Thyroid gland (tissue), 4 donors: ENCODE data around the gene SH3BGRL3. TPM values are rescaled to one million over a fixed set of nuclear protein-coding genes. Genes with fewer than 3 reads are reported as not detected.

Experiments used
- DNase-seq, 2 donors: peaks; one replicate each; pipeline ENCODE4 v3.0.0-alpha.2; 2019
- H3K27ac ChIP-seq, 3 donors: fragments of 200-600 bp; sonication (generic); 1 replicate in 2 of 3; 2 replicates in 1 of 3; pipeline ENCODE4 v1.5.1; 2016 to 2019; ENCODE audit warnings: mild to moderate bottlenecking in 1 of 3, moderate library complexity in 1 of 3
- H3K27me3 ChIP-seq: fragments of 200-600 bp; sonication (generic); one replicate; pipeline ENCODE4 v1.5.1; 2019
- H3K36me3 ChIP-seq, 2 donors: fragments of 200-600 bp; sonication (generic); one replicate each; pipeline ENCODE4 v1.5.1; 2016 to 2019
- H3K4me1 ChIP-seq, 2 donors: fragments of 200-600 bp; sonication (generic); one replicate each; pipeline ENCODE4 v1.5.1; 2017 to 2019
- H3K4me3 ChIP-seq, 3 donors: fragments of 200-600 bp; sonication (generic); replicated peaks in 1 of 3; 1 replicate in 2 of 3; 2 replicates in 1 of 3; pipeline ENCODE4 v1.5.1; 2016; ENCODE audit warnings: mild to moderate bottlenecking in 1 of 3
- H3K9me3 ChIP-seq: fragments of 200-600 bp; sonication (generic); one replicate; pipeline ENCODE4 v1.5.1; 2017
- POLR2A ChIP-seq, 2 donors: fragments of 450-650 bp; IDR thresholded peaks; one replicate each; pipeline ENCODE4 v1.6.1; 2017; ENCODE audit warnings: antibody characterized with exemption in 2 of 2, mild to moderate bottlenecking in 2 of 2, moderate library complexity in 1 of 2
- WGBS, 2 donors: methylation state at CpG; one replicate each; pipeline ENCODE4 v1.1.5; 2017; 5-methylcytosine and 5-hydroxymethylcytosine counted together
- intact Hi-C: fragments of 100-400 bp; cut with DNase I; formaldehyde crosslinking; loops from one replicate; pipeline ENCODE4 v1.15.1; 2023
- total RNA-seq, 4 donors: library from RNA; depleted of rRNA; stranded (reverse); fragments of >200 nt; gene quantifications; one replicate each; pipeline ENCODE4 v1.2.3, GENCODE V29; 2016
- TF ChIP-seq, protein P1 (sequence below), 6 experiments: fragments of 200-600 bp in 3 of 6; fragments of 450-650 bp in 3 of 6; sonication (generic) in 3 of 6; IDR thresholded peaks; one replicate each; pipeline ENCODE4 v1.5.1; 2016 to 2019; ENCODE audit warnings: antibody characterized with exemption in 6 of 6, mild to moderate bottlenecking in 2 of 6, inconsistent platforms in 1 of 6, moderate library complexity in 1 of 6

Gene SH3BGRL3
- total RNA-seq, 4 donors from 2014 or later = 18.8 to 58.2 (median 37.4) TPM

DNA sequence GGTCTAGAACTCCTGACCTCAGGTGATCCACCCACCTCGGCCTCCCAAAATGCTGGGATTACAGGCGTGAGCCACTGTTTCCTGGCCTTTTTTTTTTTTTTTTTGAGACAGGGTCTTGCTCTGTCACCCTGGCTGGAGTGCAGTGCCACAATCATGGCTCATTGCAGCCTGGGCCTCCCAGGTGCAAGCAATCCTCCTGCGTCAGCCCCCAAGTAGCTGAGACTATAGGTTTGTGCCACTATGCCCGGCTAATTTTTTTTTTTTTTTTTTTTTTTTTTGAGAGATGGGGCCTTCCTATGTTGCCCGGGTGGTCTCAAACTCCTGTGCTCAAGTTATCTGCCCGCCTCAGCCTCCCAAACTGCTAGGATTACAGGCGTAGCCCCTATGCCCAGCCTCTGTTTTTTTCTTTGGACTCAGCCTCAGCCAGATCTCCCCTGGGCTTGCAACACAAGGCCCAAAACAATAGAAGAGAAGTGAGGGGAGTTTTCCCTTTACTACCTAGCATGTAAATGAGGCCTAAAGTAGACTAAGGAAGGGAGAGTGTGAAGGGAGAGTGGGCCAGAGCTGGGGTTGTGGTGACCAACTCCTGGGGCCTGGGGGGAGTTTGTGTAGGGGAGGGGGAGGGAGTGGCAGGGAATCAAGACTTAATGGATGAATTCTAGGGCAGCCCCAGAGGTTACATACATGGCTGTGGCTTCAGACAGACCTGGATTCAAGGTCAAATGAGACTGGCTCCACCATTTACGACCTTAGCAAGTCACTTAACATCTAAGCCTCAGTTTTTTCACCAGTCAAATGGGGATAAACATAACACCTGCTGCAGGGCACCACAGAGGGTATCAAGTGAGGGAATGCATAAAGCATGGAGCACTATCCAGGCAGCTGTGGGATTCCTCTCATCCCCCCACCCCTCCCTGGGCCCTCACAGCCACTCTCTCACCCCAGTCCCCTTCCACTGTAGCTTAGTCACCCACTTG, 36.3 kb downstream of the SH3BGRL3 start:
- intact Hi-C loops = no loop called here
- Histone ChIP-seq H3K36me3 (no peaks in the 10 kb centered on the region), H3K27me3 (no peaks in the 10 kb centered on the region), H3K4me3 (no peak overlapping the region), H3K27ac (no peak overlapping the region), H3K9me3 (no peaks in the 10 kb centered on the region), H3K4me1 (peaks cover 0 to 2% of the 10 kb centered on the region in 2 donors)
- 82 to 85% methylated on average over 8 of the region's 8 CpGs for WGBS, 2 donors
- DNase-seq = no peak
- TF ChIP-seq, protein P1, sequence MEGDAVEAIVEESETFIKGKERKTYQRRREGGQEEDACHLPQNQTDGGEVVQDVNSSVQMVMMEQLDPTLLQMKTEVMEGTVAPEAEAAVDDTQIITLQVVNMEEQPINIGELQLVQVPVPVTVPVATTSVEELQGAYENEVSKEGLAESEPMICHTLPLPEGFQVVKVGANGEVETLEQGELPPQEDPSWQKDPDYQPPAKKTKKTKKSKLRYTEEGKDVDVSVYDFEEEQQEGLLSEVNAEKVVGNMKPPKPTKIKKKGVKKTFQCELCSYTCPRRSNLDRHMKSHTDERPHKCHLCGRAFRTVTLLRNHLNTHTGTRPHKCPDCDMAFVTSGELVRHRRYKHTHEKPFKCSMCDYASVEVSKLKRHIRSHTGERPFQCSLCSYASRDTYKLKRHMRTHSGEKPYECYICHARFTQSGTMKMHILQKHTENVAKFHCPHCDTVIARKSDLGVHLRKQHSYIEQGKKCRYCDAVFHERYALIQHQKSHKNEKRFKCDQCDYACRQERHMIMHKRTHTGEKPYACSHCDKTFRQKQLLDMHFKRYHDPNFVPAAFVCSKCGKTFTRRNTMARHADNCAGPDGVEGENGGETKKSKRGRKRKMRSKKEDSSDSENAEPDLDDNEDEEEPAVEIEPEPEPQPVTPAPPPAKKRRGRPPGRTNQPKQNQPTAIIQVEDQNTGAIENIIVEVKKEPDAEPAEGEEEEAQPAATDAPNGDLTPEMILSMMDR (IDR thresholded peaks at IDR 0.05) = no peak
- no peak for TF ChIP-seq POLR2A (IDR thresholded peaks at IDR 0.05)

DNA sequence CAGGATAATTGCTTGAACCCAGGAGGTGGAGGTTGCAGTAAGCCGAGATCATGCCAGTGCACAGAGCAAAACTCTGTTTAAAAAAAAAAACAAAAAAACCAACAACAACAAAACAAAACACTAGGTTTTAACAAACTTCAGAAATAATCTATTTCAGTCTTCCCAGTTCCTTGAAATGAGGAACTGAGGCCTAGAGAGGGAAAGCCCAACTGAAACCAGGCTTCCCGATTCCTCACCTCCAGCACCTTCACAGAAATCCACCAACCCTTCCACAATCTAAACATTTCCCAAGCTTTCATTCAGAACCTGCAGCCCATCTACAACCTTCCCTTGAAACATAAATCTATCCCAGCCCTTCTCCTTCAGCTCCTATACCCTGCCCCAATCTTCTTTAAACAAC, 37.3 kb downstream of the SH3BGRL3 start:
- Histone ChIP-seq H3K9me3 (no peaks in the 10 kb centered on the region), H3K4me3 (no peak overlapping the region), H3K4me1 (peaks cover 0 to 8% of the 10 kb centered on the region in 2 donors), H3K36me3 (no peaks in the 10 kb centered on the region), H3K27ac (no peak overlapping the region), H3K27me3 (no peaks in the 10 kb centered on the region)
- intact Hi-C loops = no loop called here
- no peak for DNase-seq
- 90% methylated on average over 2 of the region's 2 CpGs for WGBS, 2 donors
- no peak for TF ChIP-seq POLR2A (IDR thresholded peaks at IDR 0.05)
- TF ChIP-seq, protein P1 (IDR thresholded peaks at IDR 0.05) = no peak

- DNase-seq = no peak
- WGBS, 2 donors = 72 to 83% methylated on average over 12 of the region's 12 CpGs
- Histone ChIP-seq H3K4me3 (no peak within 1 kb of the TSS), H3K36me3 (no peaks in the 10 kb centered on the region), H3K27ac (no peak within 1 kb of the TSS), H3K27me3 (no peaks in the 10 kb centered on the region), H3K9me3 (no peaks in the 10 kb centered on the region), H3K4me1 (peaks cover 0 to 8% of the 10 kb centered on the region in 2 donors)
- intact Hi-C loops = no loop called here
- no peak for TF ChIP-seq POLR2A (IDR thresholded peaks at IDR 0.05)
- TF ChIP-seq, protein P1 (IDR thresholded peaks at IDR 0.05) = no peak
Measured at GRCh38 chr1:26317612-26318337, 37.9 kb downstream of the SH3BGRL3 start, which contains the start of gene CD52. Gene CD52 (plus strand): TSS chr1:26317958. CDS start chr1:26318018, 60 bp downstream.

- Histone ChIP-seq H3K36me3 (no peaks in the 10 kb centered on the region), H3K4me3 (no peak overlapping the region), H3K4me1 (peaks cover 0 to 8% of the 10 kb centered on the region in 2 donors), H3K27me3 (no peaks in the 10 kb centered on the region), H3K9me3 (no peaks in the 10 kb centered on the region), H3K27ac (no peak overlapping the region)
- DNase-seq = no peak
- 80 to 88% methylated on average over 9 of the region's 9 CpGs for WGBS, 2 donors
- intact Hi-C loops = no loop called here
- TF ChIP-seq, protein P1 (IDR thresholded peaks at IDR 0.05) = no peak
- TF ChIP-seq POLR2A (IDR thresholded peaks at IDR 0.05) = no peak
Measured at GRCh38 chr1:26318338-26319064, 38.6 kb downstream of the SH3BGRL3 start.
